Right atrium auricular region (tissue), 2 donors: ENCODE data around the gene KIF1B. TPM values are rescaled to one million over a fixed set of nuclear protein-coding genes. Genes with fewer than 3 reads are reported as not detected.
"Not testable (repeated sequence)": the region's sequence is repeated elsewhere in the genome, so short reads cannot be mapped to it uniquely, and the experiment has no call there.

Experiments used
- DNase-seq: peaks from one replicate; pipeline ENCODE4 v3.0.0-alpha.2; 2019; ENCODE audit warnings: low spot score
- H3K27ac ChIP-seq, 2 donors: fragments of 200-600 bp; sonication (generic); 1 replicate in 1 of 2; 2 replicates in 1 of 2; pipeline ENCODE4 v1.5.1; 2016 to 2019
- H3K27me3 ChIP-seq, 2 donors: fragments of 200-600 bp; sonication (generic); one replicate each; pipeline versions ENCODE4 v1.5.1 to v1.6.0; 2017 to 2019
- H3K36me3 ChIP-seq: fragments of 200-600 bp; sonication (generic); one replicate; pipeline ENCODE4 v1.5.1; 2016
- H3K4me1 ChIP-seq, 2 donors: fragments of 200-600 bp; sonication (generic); one replicate each; pipeline versions ENCODE4 v1.5.1 to v1.6.0; 2017 to 2019
- H3K4me3 ChIP-seq, 2 donors: fragments of 200-600 bp; sonication (generic); 1 replicate in 1 of 2; 2 replicates in 1 of 2; pipeline ENCODE4 v1.5.1; 2017 to 2019; ENCODE audit warnings: mild to moderate bottlenecking in 1 of 2, moderate library complexity in 1 of 2
- H3K9me3 ChIP-seq, 2 donors: fragments of 200-600 bp; sonication (generic); one replicate each; pipeline ENCODE4 v1.5.1; 2019
- total RNA-seq, 2 donors: library from RNA; depleted of rRNA; stranded (reverse); fragments of >200 nt; gene quantifications; one replicate each; pipeline ENCODE4 v1.1.0, GENCODE V29; 2016
- TF ChIP-seq, protein P1 (sequence below), 2 donors: fragments of 200-600 bp; sonication (generic); IDR thresholded peaks; one replicate each; pipeline ENCODE4 v1.5.1; 2019; ENCODE audit warnings: antibody characterized with exemption in 2 of 2

KIF1B gene
- total RNA-seq, 2 donors from 2014 or later: 55.7 to 63.9 TPM

DNA sequence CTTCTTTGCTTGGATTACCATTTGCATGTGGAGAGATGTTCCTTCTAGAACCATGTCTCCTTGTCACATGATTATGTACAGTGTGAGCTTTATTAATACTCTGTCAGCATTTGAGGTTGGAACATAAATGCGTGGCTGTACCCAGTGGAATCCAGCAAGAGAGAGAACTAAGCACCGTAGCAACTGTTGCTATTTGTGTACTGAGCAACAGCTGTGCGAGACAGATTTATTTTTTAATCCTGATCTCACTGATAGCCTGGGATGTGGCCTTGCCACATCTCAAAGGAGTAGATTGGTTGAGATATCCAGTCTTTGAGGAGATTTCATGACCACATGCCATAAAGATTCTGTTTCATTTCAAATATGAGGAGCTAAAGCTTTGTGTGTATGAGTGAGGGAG, 43.4 kb downstream of the KIF1B start:
- Histone ChIP-seq H3K4me1 (peaks cover 0 to 52% of the 10 kb centered on the region in 2 donors), H3K36me3 (peaks cover 19% of the 10 kb centered on the region), H3K27ac (peak overlapping the region; percentile 24 to 66), H3K4me3 (no peak overlapping the region), H3K9me3 (no peaks in the 10 kb centered on the region), H3K27me3 (no peaks in the 10 kb centered on the region)
- TF ChIP-seq, protein P1, sequence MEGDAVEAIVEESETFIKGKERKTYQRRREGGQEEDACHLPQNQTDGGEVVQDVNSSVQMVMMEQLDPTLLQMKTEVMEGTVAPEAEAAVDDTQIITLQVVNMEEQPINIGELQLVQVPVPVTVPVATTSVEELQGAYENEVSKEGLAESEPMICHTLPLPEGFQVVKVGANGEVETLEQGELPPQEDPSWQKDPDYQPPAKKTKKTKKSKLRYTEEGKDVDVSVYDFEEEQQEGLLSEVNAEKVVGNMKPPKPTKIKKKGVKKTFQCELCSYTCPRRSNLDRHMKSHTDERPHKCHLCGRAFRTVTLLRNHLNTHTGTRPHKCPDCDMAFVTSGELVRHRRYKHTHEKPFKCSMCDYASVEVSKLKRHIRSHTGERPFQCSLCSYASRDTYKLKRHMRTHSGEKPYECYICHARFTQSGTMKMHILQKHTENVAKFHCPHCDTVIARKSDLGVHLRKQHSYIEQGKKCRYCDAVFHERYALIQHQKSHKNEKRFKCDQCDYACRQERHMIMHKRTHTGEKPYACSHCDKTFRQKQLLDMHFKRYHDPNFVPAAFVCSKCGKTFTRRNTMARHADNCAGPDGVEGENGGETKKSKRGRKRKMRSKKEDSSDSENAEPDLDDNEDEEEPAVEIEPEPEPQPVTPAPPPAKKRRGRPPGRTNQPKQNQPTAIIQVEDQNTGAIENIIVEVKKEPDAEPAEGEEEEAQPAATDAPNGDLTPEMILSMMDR (IDR thresholded peaks at IDR 0.05): no peak
- DNase-seq: no peak

DNA sequence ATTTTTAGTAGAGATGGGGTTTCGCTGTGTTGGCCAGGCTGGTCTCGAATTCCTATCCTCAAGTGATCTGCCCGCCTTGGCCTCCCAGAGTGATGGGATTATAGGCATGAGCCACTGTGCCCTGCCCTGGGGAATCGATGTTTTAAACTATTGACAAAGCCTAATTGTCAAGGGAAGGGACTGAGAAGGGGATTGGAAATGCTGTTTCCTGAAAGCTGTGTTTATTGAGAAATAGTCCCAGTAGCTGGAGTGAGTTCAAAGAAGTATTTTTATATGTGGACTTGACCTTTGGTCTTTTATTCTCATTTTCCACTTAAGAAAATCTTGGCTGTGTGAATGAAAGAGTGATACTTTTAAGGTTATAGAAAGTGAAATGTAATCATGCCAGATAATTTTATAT, 47.5 kb downstream of the KIF1B start:
- H3K4me3 ChIP-seq: no peak overlapping the region
- DNase-seq: no peak
- no peaks in the 10 kb centered on the region for H3K27me3 ChIP-seq
- no peak overlapping the region for H3K27ac ChIP-seq
- TF ChIP-seq, protein P1 (IDR thresholded peaks at IDR 0.05): no peak
- H3K9me3 ChIP-seq: no peaks in the 10 kb centered on the region
- peaks cover 50% of the 10 kb centered on the region for H3K36me3 ChIP-seq
- peaks cover 0 to 27% of the 10 kb centered on the region in 2 donors for H3K4me1 ChIP-seq

DNA sequence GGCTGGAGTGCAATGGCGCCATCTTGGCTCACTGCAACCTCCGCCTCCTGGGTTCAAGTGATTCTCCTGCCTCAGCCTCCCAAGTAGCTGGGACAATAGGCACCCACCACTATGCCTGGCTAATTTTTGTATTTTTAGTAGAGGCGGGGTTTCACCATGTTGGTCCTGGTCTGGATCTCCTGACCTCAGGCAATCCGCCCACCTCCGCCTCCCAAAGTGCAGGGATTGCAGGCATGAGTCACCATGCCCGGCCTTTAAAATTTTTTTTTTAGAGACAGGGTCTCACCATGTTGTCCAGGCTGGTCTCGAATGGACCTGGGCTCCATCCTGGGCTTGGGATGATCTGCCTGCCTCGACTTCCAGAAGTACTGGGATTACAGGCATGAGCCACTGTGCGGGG, 49.2 kb downstream of the KIF1B start:
- Histone ChIP-seq H3K4me1 (peaks cover 0 to 12% of the 10 kb centered on the region in 2 donors), H3K36me3 (peaks cover 63% of the 10 kb centered on the region)
- H3K27me3 ChIP-seq, DNase-seq, H3K4me3 ChIP-seq, H3K9me3 ChIP-seq, H3K27ac ChIP-seq: not testable (repeated sequence)

DNA sequence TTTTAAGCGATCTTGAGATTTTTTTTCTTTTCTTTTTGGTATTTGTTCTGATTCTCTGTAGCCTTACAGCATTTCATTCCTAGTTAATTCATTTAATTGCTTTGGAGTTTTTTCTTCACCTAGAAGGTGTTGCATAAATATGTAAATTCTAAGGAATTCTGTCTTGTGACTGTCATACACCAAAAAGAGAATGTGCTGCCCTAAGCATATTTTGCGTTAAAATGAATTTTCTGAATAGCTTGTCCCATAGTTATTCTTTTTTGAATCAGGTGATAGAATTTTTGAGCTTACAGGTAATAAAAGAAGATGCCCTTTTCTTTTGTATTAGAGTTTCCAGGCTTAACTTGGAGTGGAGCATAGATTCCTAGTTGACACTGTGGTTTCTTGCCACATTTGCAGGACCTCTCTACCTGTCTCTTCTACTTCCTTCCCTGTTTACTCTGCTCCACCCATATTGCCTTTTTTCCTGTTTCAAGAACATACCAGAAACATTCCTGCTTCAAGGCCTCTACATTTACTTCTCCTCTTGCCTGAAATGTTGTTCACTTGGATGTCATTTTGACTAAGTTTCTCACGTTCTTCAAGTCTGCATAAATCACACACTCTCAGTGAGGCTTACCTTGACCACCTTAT, 53.2 kb downstream of the KIF1B start:
- TF ChIP-seq, protein P1 (IDR thresholded peaks at IDR 0.05): no peak
- H3K36me3 ChIP-seq: peaks cover 62% of the 10 kb centered on the region
- no peak overlapping the region for H3K27ac ChIP-seq

DNA sequence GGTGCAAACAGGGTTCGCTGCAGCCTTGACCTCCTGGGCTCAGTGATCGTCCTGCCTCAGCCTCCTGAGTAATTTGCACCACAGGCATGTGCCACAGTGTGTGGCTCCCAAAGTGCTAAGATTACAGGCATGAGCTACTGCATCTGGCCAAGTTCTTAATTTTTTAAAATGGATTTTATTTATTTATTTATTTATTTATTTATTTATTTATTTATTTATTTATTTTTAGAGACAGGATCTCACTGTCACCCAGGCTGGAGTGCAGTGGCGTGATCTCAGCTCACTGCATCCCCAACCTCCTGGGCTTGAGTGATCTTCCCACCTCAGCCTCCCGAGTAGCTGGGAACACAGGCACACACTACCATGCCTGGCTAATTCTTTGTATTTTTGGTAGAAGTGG, 54.7 kb downstream of the KIF1B start:
- Histone ChIP-seq H3K27ac (no peak overlapping the region), H3K4me3 (no peak overlapping the region), H3K9me3 (no peaks in the 10 kb centered on the region), H3K36me3 (peaks cover 59% of the 10 kb centered on the region), H3K27me3 (no peaks in the 10 kb centered on the region), H3K4me1 (no peaks in the 10 kb centered on the region)
- TF ChIP-seq, protein P1 (IDR thresholded peaks at IDR 0.05): no peak
- DNase-seq: no peak

More for the DNA sequence above, 53.2 kb downstream of the KIF1B start:
- Histone ChIP-seq H3K4me1 (no peaks in the 10 kb centered on the region), H3K4me3 (no peak overlapping the region), H3K9me3 (no peaks in the 10 kb centered on the region), H3K27me3 (no peaks in the 10 kb centered on the region)
- no peak for DNase-seq

DNA sequence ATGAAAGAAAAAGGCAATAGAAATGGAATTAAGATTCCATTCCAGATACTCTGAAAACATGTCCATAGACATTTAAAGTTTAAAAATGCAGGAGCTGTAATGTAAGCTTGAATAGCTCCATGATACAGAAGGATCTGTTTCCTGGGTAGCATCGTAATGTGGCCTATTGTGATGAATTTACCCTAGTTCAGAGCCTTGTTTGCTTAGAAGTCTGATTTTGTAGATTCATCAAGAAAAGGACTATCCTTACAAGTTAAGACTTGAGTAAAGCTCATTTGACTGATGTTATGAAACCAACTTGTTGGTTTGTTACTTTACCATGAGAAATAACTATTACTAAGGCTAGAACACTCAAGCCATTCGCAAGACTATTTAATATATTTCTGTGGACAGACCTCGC, 55.5 kb downstream of the KIF1B start:
- H3K4me1 ChIP-seq: no peaks in the 10 kb centered on the region
- no peaks in the 10 kb centered on the region for H3K9me3 ChIP-seq
- H3K27me3 ChIP-seq: no peaks in the 10 kb centered on the region
- no peak overlapping the region for H3K4me3 ChIP-seq
- TF ChIP-seq, protein P1 (IDR thresholded peaks at IDR 0.05): no peak
- peaks cover 52% of the 10 kb centered on the region for H3K36me3 ChIP-seq
- H3K27ac ChIP-seq: no peak overlapping the region
- DNase-seq: no peak
